Erythroblast (primary cell): ENCODE measurements around the gene REP15.
"Not testable (repeated sequence)": the region's sequence is repeated elsewhere in the genome, so short reads cannot be mapped to it uniquely, and the experiment has no call there.

Experiments
- DNase-seq, 2 experiments: peaks; one replicate each; lab custom pipeline; 2025; lab: John Stamatoyannopoulos, UW
- GATA1 ChIP-seq: IDR thresholded peaks from 2 replicates; pipeline ENCODE4 v1.6.1; 2011; ENCODE audit warnings: low read depth, mild to moderate bottlenecking, control low read depth, low read length, moderate library complexity
- POLR2A ChIP-seq: IDR thresholded peaks from 2 replicates; pipeline ENCODE4 v1.6.1; 2011; ENCODE audit warnings: mild to moderate bottlenecking, low read length

The REP15 gene, protein sequence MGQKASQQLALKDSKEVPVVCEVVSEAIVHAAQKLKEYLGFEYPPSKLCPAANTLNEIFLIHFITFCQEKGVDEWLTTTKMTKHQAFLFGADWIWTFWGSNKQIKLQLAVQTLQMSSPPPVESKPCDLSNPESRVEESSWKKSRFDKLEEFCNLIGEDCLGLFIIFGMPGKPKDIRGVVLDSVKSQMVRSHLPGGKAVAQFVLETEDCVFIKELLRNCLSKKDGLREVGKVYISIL

DNA sequence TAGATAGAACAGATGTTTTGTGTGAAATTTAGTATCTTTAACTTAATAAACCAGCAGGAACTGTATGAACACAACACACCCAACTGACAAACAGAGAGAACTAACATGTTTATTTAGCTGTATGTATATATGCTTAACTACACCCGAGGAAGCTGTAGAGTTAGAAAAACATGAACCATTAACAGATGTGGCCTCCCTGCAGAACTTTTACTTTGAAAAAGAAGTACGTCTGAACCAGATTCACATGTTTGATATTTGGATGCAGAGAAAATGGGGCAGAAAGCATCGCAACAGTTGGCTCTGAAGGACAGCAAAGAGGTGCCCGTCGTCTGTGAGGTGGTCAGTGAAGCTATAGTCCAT, at the start of gene REP15:
TSS of gene REP15 (plus strand) at position 155 of the 360 bp plus-strand sequence. CDS start at position 271, 116 bp downstream.
- TF ChIP-seq GATA1 (no peak), POLR2A (no peak)
- no peak for DNase-seq

DNA sequence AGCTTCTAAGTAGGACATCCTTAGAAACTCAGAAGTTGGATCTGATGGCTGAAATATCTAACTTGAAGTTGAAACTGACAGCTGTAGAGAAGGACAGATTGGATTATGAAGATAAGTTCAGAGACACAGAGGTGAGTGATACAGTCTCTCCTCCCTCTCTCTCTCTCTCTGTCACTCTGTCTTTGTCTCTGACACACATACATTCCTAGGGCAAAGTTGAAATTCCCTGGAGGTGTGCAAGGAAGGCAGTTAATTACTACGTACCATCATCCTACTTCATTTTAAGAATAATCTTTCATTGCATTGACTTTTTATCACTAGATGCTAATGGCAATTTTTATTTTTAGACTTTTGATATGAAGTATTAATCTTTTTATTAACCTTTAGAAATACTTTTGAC, 46.2 kb upstream of the REP15 start:
- no peak for DNase-seq
- TF ChIP-seq GATA1: no peak
- TF ChIP-seq POLR2A: no peak

DNA sequence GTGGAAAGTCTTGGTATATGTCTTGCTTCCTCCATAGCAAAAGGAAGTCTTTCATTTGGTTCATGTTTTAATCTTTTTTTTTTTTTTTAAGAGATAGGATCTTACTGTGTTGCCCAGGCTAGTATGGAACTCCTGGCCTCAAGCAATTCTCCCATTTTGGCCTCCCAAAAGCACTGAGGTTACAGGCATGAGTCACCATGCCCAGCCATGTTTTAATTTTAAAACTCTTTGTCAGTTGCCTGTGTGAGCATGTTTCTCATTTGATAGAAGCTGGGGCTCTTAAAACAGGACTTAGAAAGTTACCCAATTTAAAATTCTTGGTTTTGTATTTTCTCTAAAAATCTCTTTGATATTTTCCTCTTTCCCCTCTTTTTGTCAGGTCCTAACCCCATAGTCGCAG, 45.0 kb upstream of the REP15 start:
- DNase-seq: no peak
- TF ChIP-seq GATA1 (no peak), POLR2A (no peak)

DNA sequence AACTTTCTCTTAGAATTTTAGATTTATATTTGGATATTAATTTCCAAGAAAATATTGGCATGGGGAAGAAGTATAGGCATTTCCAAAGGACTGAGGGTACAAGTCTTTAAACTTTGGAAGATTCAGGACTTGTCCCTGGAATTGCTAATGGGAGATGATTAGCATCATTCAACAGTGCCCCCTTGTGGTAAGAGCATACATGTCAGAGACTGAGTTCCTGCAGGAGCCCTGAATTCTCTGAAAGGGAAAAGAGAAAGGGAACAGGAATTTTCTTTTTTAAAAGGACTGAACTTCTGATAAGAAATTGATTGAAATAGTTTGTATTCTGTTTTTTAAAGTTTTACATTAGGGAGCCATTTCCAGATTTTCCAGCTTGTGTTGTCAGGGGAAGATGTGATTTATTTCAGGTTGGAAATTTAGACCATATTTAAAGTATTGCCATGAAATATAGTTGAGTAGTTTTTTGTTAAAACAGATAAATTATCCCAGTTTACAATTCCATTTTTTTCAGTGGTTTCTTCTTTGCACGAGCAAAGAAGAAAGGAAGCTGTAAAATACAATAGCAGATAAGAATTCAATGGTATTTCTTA, 44.0 kb upstream of the REP15 start:
- DNase-seq: peak; percentile 42 to 77
- TF ChIP-seq POLR2A: no peak
- TF ChIP-seq GATA1: no peak

DNA sequence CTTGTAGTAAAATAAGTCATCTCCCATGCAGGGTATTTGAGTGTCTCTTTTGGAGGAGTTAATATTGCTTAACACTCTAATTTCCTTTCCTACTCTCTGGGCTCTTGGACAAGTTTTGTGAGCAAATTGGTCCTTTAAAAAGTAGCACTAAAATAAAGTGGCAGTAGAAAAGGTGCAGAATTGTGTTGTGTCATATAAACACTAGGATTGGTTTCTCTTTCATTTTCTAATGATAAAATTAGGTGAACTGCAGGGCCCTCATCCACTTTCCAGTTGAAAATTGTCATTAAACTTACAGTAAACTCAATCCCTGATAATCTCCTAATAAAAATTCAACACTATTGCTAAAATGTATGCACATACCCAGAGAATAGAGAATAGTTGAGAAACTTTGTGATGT, 42.6 kb upstream of the REP15 start:
- DNase-seq: no peak
- TF ChIP-seq POLR2A: no peak
- no peak for TF ChIP-seq GATA1

DNA sequence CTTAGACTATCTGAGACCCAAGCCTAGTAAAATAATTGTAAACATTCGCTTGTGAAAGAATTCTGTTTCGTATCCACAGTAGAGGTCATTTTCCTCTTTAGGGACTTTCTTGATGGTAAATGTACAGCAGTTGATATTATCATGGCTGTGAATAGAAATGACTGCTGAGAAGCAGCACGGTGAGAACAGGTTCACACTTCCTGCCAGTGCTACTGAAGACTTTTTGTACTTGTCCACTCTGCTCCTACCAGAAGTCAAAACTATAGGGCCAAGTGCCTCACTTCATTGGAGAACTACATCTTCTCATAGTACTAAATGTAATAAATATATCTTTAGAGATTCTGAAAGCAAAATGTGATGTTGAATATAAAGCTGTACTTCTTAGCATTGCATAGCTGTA, 40.8 kb upstream of the REP15 start:
- not testable (repeated sequence) for DNase-seq

DNA sequence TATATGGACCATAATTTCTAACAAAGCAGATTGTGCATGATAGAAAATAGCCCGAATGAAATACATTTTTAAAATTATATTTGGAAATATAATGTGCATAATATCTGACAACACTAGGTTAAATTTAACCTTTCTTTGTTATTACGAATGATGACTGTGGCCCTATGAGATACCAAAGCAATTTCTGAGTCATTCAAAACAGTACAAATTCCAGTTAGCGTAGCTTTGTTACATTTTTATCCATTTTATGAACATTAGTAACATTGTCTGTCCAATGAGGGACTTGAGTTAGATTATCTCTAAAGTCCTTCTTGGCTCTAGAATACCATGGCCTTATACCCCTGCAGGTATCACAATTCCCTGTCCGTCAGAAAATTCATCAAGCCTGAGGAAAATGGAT, 39.0 kb upstream of the REP15 start:
- no peak for DNase-seq
- TF ChIP-seq GATA1: no peak
- TF ChIP-seq POLR2A: no peak

DNA sequence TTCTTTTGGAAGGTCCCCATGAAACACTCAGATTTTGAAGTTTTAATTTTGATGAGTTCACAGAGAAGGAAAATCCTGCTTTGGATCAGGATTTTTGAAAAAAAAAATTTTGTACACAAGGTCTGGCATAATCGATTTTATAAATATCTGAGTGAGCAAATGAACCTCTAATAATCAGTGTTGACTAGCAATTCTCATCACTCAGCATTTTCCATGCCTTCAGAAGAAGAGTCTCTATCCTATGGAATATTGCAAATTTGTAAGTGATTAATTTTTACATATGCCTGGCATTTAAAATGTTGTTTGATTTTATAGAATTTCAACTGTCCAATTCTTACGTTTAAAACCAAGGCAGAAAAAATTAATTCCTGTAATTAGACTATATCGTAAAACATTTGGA, 30.5 kb upstream of the REP15 start:
- no peak for TF ChIP-seq GATA1
- no peak for TF ChIP-seq POLR2A
- DNase-seq: no peak

DNA sequence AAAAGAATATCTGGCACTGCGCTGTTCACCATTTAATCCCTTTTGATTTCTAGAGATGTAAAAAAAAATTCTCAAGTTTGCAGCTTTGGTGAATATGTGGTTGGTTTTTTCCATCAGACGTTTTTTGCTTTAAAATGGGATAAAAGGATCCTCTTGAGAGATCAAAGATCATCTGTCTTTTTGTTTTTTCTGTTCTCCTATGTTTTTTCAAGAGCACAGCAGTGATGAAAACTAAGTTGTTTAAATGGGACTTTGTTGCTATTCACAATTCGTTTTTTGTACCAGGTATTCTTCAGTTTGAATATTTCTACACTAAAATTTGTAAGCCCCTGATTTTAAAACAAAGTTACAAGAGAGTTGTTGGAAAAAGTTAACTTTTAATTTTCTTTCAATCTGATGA, 29.7 kb upstream of the REP15 start:
- TF ChIP-seq GATA1: no peak
- TF ChIP-seq POLR2A: no peak
- no peak for DNase-seq

DNA sequence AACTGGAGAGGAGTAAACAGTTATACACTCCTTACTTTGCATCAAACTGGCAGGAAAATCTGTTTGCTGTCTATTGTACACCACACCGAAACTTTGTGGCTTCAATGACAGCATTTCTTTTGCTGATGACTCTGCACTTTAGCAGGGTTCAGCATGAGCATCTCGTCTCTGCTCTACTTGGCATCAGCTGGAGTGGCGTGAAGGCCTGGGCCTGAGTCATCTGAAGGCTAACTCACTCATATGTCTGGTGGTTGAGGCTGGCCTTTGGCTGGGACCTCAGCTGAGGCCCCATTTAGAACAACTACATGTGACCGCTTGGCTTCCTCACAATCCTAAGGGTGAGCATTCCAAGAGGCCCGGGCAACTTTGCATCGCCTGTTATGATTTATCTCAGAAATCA, 28.7 kb upstream of the REP15 start:
- no peak for DNase-seq
- TF ChIP-seq POLR2A (no peak), GATA1 (no peak)

DNA sequence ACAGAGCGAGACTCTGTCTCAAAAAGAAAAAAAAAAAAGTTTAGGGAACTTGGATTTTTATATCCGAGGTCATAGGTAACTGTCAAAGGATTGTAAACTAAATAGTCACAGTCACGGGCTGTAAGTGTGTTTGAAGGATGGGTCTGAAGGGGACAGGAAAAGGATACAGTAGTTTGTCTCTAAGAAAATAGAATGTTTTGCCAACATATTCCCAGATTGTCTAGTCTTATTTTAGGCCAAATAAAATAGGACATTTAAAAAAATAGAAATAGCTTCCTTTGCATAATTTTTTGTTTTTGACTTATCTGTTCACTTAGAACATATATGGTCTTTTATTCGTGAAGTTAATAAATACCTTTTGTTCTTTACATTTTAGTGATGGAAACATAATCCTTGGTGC, 24.2 kb upstream of the REP15 start:
- TF ChIP-seq POLR2A (no peak), GATA1 (no peak)
- DNase-seq: no peak

DNA sequence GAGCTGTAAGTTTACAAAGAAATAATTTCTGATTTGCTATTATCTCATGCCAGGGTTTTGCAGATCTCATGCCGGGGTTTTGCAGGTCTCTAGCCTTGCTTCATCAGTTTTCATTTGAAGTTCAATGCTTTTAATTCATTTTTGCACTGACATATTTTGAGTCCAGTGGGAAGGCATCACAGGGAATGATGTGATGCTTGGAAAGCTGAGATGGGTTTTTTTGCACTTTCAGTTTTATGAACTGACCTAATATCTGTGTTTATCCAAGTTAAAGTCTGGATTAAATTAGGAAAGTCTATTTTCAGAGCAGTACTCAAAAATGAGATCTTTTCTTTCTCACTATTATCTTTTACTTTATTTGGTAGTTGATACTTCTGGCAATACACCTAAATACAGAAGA, 23.6 kb upstream of the REP15 start:
- no peak for TF ChIP-seq GATA1
- TF ChIP-seq POLR2A: no peak

DNA sequence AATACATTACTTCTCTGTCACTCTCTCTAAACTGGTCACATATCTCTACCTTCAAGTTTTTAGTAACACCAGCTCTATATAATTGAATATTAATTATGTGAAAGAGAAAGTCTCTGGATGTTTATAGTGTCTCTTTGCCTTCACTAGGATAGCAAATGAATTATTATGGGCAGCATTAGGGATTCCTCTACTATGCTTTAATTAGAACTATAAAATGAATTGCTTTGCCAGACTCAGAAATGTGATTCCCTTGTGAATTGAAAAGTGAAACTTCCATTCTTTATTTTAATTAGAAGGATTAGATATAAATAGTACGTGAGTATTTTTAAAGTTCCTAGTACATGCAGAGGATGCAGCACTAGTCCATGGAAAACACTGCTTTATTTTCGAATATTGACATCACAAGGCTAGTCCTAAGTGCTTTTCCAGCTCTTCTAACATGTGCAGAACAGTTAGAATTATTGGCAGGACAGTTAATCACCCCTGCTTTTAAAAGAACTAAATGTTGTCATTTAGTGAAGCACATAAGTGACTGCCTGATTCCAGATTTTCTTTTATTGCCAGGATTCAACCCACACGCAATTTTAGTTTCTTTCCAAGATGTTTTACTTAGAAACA, 23.0 kb upstream of the REP15 start:
- TF ChIP-seq POLR2A (no peak), GATA1 (no peak)
- no peak for DNase-seq

More for the DNA sequence above, 23.6 kb upstream of the REP15 start:
- no peak for DNase-seq

DNA sequence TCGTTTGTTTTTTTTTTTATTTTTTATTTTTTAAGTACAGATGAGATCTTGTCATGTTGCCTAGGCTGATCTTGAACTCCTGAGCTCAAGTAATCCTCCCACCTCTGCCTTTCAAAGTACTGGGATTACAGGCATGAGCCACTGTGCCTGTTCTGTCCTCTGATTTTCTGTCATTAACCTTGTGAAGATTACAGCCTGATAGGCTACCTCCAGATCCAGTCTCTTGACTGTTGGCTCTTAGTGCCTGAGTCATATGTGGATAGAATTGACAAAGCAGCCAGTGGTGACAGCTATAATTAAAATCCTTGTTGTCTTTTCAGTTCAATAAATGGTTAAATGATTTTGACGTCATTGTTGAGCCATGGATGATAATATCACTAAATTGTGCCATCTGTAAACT, 21.3 kb upstream of the REP15 start:
- no peak for DNase-seq
- TF ChIP-seq GATA1 (no peak), POLR2A (no peak)

DNA sequence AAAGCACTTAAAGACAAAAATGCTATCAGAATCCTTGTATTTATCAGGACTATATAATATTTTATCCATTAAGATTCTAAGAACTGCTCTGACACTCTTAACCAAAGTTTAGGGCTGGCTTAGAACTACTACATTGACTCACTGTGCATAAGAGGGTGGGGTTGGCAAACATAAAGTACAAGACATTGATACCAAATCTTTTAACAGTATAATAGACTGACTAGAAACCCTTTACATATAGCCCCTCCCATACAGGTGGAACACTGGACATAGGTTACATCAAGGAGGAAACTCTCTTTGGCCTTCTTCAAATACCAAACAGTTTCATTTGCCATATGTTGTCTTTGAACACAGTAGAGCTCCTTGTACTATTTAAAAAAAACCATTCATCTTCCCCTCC, 15.6 kb upstream of the REP15 start:
- DNase-seq: no peak
- TF ChIP-seq GATA1 (no peak), POLR2A (no peak)
